ENCODE data around the gene GRAMD4.
"Not testable (repeated sequence)": the region's sequence is repeated elsewhere in the genome, so short reads cannot be mapped to it uniquely, and the experiment has no call there.

The GRAMD4 gene

DNA sequence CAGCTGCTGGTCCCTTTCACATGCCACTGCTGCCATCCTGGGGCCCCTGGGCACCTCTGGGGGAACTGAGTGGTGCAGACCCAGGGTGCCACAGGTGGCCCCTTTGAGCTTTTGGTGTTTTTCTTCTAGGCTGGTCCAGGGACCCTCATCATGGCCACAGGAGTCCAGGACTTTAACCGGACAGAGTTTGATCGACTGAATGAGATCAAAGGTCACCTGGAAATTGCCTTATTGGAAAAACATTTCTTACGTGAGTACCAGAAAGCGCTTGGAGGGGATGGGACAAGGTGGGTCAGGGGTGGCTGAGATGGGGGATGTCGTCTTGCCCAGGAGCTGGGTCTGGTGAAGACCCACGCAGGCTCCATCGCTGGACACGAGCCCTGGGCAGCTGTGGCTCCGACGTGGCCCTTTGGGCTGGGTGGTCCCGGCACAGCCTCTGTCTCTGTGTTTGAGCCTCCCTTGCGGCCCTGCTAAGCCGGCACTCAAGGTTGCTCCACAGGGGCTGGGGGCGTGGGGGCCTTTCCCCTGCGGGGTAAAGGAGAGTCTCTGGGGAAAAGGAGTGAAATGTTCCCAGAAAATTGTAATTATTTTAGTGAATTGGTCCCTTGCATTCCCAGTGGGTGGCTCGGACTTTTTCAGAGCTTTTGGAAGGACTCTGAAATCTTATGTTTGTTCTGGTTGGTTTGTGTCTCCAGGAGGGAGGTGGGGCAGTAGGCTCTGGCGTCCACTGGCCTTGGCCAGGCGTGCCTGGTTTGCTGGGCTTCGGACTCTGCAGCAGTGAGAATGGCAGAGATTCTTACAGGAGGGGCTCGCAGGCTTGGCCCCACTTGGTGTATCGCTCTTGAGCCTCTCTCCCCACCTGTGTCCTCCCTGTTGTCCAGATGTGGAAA, 17.8 kb downstream of the GRAMD4 start:
- DNase-seq (ENCODE audit: low read depth, low spot score): no peak

DNA sequence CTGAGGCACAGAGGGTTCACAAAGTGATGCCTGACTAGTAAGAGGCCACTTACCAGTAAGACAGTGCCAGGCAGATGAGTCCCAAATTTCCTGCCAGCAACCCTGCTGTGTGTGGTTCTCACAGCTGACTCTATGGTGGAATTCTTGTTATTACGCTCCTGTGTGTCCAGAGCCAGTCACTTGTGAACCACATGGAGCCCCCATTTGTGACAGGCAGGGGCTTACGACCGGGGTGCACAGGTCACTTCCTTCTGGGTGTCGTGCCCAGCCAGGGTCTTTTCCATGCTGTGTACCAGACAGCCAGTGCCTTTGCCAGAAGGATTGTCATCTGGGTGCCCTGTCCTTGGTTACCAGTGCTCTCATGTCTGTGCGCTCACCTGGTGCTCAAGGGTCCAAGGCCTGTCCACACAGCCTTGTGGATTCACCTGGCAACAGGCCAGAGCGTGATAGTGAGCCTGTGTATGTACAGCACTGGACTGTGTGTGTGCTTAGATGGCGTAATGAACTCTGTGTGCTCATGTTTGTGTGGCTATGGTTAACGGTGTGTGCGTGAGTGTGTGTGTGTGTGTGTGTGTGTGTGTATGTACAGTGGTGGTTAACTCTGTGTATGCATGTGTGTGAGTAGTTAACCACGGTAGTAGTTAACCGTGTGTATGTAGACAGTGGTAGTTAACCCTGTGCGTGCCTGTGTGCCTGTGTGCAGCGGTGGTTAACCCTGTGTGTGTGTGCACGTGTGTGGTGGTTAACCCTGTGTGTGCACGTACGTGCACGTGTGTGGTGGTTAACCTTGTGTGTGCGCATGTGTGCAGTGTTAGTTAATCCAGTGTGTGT, 18.6 kb downstream of the GRAMD4 start:
- DNase-seq (ENCODE audit: low read depth, low spot score): no peak

DNA sequence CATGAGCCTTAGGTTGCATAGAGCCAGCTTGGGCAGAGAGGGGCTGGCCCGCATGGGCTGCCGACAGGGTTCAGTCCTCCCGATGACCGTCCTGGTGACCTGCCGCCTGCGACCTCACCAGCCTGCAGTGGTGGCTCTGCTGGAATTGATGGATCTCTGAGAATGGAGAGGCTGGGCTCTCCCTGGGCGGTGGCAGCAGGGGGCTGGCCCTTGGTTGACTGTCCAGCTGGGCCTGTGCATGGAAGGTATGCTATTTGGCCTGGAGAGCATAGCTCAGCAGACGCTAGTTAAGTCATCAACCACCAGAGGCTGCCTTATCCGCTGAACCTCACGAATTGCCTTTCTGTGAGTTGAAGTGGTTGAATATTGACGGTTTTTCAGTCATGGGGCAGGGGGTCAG, 19.7 kb downstream of the GRAMD4 start:
- no peak for DNase-seq (ENCODE audit: low read depth, low spot score)

DNA sequence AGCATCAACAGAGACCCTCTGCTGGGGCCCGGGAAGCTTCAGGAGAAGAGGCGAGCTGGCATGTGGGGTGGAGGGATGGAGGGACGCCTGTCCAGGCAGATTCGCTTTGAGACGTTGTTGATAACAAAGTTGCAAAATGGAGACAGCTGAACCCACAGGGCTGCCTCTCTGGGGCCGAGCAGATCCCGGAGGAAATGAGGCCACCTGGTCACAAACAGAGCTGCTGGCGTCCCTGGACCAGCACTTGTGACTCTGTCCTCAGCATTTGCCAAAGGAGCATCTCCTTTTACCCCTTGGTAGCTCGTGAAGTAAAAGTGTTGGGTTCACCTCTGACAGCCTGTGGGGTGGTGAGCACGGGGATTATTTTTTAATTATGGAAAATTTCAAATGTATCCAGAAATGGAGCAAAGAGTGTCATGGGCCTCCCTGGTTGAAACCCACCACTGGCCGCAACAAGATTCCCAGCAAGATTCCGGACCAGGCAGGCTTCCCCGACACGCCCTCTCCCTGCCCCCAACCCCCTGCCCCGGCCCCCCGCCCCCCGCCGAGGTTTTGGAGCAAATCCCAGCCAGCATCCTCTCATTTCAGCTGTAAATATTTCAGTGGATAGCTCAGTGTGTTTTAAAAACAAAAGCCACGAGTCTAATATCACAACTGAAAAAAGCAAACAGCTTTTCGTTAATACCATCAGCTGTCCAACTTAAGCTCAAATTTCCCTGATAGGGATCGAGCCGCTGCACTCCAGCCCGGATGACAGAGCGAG, 20.3 kb downstream of the GRAMD4 start:
- DNase-seq (ENCODE audit: low read depth, low spot score): no peak

DNA sequence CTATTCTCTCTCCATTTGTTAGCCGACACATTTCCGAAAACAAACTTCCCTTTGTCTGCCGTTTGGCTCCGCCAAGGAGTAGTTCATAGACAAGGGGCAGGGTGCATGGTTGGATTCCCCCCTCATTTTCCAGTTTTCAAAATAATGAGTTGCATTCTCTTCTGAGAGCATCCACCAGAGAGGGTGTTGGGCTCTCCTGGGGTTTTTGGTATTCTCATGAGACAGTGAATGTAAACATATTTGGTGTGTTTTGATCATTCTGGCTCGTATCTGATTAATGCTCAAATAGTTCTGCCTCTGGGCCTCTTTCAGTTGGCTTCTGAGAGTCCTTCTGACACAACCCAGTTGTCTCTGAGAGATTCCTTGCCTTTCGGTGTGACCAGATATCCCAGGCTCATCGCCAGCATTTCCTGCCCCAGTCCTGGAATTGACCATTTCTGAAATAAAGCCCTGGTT, 21.7 kb downstream of the GRAMD4 start:
- DNase-seq (ENCODE audit: low read depth, low spot score): no peak

DNA sequence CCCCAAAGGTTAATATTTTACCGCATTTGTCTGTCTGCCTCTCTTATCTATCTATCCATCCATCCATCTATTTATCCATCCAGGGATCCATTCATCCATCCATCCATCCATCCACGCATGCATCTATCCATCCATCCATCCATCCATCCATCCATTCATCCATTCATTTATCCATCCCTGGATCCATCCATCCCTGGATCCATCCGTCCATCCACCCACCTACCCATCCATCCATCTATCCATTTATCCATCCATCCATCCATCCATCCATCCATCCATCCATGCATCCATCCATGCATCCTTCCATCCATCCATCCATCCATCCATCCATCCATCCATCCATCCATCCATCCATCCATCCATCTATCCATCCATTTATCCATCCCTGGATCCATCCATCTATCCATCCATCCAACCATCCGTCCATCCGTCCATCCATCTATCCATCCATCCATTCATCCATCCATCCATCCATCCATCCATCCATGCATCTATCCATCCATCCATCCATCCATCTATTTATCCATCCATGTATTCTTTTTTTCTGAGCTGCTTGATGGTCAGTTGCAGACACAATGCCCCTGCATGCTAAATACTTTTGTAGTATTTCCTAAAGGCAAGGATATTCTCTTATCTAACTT, 22.8 kb downstream of the GRAMD4 start:
- not testable (repeated sequence) for DNase-seq (ENCODE audit: low read depth, low spot score)

DNA sequence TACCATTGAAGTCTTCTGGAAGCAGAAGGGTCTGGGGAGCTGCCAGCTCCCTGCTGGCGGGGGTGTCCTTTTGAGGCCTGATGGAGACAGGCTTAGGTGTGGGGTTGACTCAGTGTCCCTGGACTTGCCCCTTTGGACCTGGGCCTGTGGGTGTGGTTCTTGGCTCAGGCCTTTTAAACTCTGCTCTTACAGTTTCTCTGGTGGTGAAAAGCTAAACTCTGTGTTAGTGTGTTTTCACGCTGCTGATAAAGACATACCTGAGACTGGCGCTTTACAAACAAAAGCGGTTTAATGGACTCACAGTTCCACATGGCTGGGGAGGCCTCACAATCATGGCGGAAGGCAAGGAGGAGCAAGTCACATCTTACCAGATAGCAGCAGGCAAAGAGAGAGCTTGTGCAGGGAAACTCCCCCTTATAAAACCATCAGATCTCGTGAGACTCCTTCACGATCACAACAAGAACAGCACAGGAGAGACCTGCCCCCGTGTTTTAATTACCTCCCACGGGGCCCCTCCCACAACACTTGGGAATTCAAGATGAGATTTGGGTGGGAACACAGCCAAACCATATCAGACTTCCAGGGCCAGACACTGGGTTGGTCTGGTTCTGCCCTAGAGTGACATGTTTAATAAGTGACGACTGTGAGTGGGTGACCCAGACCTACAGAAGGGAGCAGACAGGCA, 26.5 kb downstream of the GRAMD4 start:
- DNase-seq (ENCODE audit: low read depth, low spot score): no peak

DNA sequence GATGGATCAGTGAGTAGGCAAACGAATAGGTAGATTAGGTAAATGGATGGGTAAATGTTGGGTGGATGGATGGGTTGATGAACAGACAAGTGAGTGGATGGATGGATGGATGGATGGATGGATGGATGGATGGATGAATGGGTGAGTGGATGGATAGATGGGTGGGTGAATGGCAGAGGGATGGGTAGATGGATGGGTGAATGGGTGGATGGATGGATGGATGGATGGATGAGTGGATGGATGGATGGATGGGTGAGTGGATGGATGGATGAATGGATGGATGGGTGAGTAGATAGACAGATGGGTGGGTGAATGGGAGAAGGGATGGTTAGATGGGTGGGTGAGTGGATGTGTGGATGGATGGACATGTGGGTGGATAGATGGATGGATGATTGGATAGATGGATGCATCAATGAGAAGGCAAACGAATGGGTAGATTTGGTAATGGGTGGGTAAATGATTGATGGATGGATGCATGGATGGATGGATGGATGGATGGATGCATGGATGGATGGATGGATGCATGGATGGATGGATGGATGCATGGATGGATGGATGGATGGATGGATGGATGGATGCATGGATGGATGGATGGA, 28.1 kb downstream of the GRAMD4 start:
- DNase-seq (ENCODE audit: low read depth, low spot score): not testable (repeated sequence)

DNA sequence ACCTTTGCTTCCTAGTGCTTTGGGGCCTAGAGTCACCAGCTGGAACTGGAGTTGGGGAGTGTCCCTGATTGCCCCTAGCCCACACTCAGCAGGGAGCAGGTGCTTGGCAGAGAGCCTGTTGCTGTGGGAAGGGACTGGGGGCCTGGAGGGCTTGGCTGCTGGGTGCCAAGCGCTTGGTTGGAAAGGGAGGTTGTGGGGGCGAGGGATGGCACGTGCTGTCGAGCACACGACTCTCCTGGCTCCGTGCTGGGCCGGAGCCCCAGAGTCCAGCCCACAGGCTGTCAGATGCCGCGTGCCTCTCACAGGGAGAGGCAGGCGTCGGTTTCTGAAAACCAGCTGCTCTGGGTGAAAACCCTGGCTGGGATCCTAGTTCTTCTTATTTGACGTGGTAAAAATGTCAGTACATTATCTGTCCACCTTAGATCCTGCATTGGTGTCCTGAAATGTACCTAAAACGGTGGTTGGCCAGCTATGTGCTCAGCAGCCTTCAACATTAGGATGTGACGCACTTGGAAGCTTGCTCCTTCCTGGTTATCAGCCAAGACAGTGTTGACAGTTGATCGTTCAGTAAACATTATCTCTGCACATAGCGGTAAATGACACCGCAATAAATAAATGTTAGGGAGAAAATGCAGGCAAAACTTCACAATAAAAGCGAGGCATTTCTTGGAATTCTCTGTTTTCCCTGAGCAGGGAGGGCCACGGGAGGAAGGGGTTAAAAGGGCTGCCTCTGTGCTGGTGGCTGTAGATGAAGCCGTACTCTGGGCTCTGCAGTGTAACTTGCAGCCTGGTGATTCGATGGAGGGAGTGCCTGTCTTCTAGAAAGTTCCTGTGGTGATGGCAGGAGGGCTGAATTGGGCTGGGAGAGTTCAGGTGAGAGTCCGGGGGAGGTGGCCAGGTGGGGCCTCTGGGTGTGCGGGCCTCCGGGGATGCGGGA, 29.2 kb downstream of the GRAMD4 start:
- DNase-seq (ENCODE audit: low read depth, low spot score): no peak

DNA sequence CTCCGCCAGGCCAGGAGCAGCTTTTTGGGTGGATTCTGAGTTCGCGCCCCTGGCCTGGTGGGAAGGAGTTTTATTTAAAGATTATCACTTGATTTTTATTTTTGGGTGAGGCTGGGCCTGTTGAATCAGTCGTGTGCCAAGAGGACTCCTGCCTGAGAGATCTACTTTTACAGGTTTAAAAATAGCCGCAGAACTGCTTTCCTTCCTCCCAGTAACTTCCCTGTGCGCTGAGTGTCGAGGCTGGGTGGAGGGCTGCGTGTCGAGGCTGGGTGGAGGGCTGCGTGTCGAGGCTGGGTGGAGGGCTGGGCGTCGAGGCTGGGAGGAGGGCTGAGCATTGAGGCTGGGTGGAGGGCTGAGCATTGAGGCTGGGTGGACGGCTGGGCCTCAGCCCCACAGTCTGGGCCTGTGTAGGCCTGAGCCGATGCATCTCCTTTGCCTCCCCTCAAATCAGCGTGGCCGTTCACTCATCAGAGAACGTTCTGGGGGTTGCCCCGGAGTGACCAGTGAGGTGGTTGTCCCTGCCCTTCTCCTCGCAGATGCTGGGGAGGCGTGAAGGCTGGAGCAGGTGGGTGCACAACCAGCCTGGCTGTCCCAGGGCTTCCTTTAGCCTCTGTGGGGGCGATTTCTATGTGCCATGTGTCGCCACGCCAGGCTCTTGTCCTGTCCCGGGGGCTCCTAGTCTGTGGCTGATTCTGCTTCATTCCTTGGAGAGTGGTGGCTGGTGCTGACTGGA, 30.1 kb downstream of the GRAMD4 start:
- DNase-seq (ENCODE audit: low read depth, low spot score): no peak

DNA sequence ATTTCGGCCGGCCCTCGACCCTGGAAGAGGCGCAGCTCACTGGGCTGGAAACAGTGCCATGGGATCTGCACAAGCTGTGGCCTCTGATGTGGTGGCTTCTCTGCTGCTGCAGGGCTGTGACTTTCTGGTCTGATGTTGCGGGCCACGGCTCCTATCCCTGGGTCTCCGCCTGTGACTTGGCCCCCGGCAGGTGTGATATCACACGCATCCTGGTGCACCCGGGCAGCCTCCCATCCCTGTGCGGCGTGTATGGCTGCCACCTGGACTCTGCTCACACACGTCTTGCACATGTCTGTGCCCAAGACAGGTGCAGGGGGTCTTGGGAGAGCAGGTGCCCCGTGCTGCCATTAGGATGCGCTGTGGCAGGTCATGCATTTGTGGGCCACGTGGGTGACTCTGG, 31.1 kb downstream of the GRAMD4 start:
- no peak for DNase-seq (ENCODE audit: low read depth, low spot score)

DNA sequence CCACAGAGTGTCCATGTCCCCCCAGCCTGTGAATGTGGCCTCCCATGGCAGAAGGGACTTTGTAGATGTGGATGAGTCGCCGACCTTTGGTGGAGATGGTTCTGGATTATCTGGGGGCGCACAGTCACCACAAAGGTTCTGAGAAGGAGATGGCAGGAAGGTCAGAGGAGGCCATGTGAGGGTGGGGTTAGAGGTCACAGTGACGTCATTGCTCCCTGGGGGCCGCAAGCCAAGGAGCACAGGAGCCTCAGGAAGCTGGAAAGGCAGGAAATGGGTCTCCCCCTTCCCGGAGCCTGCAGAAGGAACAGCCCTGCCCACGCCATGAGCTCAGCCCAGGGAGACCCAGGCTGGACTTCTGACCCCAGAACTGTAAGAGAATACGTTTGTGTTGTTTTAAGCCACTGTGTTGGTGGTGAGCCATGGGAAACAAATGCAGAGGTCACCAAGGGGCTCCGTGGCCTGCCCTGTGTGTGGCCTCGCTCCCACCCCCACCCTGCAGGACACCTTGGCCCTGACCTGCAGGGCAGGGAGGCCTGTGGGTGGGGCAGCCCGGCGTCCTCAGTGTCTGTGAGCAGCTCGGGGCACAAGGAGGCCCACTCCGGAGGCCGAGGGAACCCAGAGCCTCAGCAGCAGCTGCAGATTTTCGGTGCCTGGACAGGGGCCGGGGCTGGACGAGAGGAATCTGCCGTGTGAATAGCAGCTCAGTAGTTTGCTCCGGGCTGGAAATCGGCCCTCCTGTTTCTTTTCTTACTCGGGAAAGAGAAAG, 32.1 kb downstream of the GRAMD4 start:
- DNase-seq (ENCODE audit: low read depth, low spot score): no peak

DNA sequence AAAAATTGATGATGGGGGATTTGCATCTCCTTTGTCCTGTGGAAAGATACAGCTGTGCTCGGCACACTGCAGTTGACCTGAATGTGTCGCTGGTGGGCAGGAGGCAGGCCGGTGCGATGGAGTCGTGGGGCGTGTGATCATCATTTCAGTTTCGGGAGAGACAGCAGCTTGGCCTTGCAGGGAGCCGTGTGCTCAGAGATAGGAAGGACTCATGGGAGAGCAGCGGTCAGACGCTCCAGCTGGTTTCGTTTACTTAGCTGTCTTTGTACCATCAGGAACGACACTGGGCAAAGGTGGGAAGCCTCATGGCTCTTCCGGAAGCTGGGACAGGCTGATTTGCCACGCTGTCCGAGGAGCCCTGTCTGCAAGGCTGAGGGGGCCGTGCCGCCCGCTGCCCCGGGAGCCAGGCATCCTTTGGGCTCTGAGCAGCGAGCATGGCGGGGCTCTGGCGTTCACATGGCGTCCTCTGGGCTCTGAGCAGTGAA, 32.7 kb downstream of the GRAMD4 start:
- no peak for DNase-seq (ENCODE audit: low read depth, low spot score)

DNA sequence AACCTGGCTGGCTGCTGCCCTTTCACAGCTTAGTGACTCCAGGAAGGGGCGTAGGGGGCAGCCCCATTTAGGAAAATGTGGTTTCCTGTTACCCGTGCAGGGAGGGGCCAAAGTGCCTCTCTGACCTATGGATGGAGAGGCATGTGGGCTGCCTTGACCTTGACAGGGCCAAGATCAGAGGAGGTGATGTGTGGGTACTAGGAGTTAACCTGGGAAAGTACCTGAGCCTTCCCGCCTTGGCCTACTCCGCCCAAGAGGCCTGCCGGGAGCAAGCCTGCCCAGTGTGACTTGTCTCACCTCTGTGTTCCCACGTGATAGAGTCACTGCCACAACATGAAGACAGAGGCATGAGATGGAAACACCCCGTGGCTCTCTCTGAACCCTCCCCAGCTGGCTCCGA, 33.4 kb downstream of the GRAMD4 start:
- DNase-seq (ENCODE audit: low read depth, low spot score): no peak

DNA sequence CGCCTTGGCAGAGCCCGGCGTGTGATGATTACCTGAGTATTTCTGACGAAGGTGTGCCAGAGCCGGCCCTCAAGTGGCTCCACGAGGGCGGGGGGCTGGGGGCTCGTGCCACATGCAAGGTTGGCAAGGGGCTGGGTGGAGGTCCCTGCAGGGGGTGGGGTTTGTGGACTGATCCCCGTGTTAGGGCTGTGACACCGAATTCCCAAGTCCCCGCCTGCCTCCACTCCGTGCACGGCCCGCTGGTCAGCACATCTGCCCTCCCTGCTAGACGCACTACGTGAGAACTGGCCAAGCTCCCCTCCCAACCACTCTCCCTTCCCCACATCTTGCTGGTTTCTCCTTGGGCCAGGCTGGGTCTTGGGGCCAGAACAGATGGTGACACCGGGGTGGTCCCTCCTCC, 34.2 kb downstream of the GRAMD4 start:
- no peak for DNase-seq (ENCODE audit: low read depth, low spot score)

DNA sequence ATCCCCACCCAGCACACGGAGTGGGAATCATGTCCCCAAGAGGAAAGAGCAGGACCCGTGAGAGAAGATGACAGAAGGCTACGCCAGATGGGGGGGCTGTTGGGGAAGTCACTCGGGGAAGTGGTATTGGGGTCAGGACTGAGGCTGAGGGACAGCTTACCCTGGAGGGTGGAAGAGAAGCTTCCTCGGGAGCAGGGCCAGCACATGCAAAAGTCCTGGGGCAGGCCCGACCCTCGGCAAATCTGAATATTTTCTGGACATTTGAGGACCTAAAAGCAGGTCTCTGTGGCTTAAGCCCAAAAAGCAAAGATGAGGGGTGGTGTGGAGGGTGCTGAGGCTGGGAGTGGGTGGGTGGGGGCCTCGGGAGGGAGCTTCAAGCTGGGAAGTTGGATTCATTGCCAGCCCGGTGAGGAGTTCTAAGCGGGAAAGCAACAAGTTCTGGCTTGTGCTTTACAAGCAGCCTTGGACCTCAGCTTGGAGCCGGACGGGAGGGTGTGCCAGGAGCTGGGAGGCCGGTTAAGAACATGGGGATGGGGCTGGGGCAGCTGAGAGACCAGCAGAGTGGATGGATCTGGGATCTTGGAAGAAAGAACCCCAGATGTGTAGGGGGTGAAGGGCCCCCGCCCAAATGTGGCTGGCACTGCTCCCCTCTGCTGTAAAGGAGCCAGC, 34.9 kb downstream of the GRAMD4 start:
- DNase-seq (ENCODE audit: low read depth, low spot score): no peak
